Measurements from ENCODE around the gene SPACA5B.
A peak's percentile ranks its signal among the peaks of the same experiment; 100 is the strongest.
"Not testable (repeated sequence)": the region's sequence is repeated elsewhere in the genome, so short reads cannot be mapped to it uniquely, and the experiment has no call there.

Gene SPACA5B

GRCh38 chrX:48130326-48130725 lies at the start of gene SPACA5B:
Gene SPACA5B, plus strand, starts transcription at chrX:48130626. Its CDS starts 62 bp downstream, at chrX:48130688.
- DNase-seq (ENCODE audit: low spot score): not testable (repeated sequence)

- DNase-seq (ENCODE audit: low spot score): peak; percentile 43
Measured at GRCh38 chrX:48083212-48083611, 47.2 kb upstream of the SPACA5B start.

GRCh38 chrX:48083706-48084105 lies 46.7 kb upstream of the SPACA5B start:
- no peak for DNase-seq (ENCODE audit: low spot score)

GRCh38 chrX:48086082-48086481 lies 44.3 kb upstream of the SPACA5B start:
- no peak for DNase-seq (ENCODE audit: low spot score)

- DNase-seq (ENCODE audit: low spot score): no peak
Measured at GRCh38 chrX:48090123-48090522, 40.3 kb upstream of the SPACA5B start.

- not testable (repeated sequence) for DNase-seq (ENCODE audit: low spot score)
Measured at GRCh38 chrX:48092558-48092957, 37.9 kb upstream of the SPACA5B start.

- no peak for DNase-seq (ENCODE audit: low spot score)
Measured at GRCh38 chrX:48101443-48101842, 29.0 kb upstream of the SPACA5B start.

- no peak for DNase-seq (ENCODE audit: low spot score)
Measured at GRCh38 chrX:48102874-48103374, 27.5 kb upstream of the SPACA5B start.

- DNase-seq (ENCODE audit: low spot score): no peak
Measured at GRCh38 chrX:48107717-48108116, 22.7 kb upstream of the SPACA5B start.

- DNase-seq (ENCODE audit: low spot score): not testable (repeated sequence)
Measured at GRCh38 chrX:48125286-48125685, 5.1 kb upstream of the SPACA5B start.

GRCh38 chrX:48132308-48132844 lies 1.9 kb downstream of the SPACA5B start:
- not testable (repeated sequence) for DNase-seq (ENCODE audit: low spot score)

GRCh38 chrX:48139076-48139475 lies 8.7 kb downstream of the SPACA5B start:
- not testable (repeated sequence) for DNase-seq (ENCODE audit: low spot score)

- not testable (repeated sequence) for DNase-seq (ENCODE audit: low spot score)
Measured at GRCh38 chrX:48141810-48142508, 11.5 kb downstream of the SPACA5B start.

GRCh38 chrX:48142697-48143096 lies 12.3 kb downstream of the SPACA5B start:
- DNase-seq (ENCODE audit: low spot score): not testable (repeated sequence)

- no peak for DNase-seq (ENCODE audit: low spot score)
Measured at GRCh38 chrX:48153769-48154168, 23.3 kb downstream of the SPACA5B start.

GRCh38 chrX:48154796-48155195 lies 24.4 kb downstream of the SPACA5B start:
- no peak for DNase-seq (ENCODE audit: low spot score)

- no peak for DNase-seq (ENCODE audit: low spot score)
Measured at GRCh38 chrX:48156014-48156413, 25.6 kb downstream of the SPACA5B start.

GRCh38 chrX:48165241-48165640 lies 34.8 kb downstream of the SPACA5B start:
- DNase-seq (ENCODE audit: low spot score): no peak

GRCh38 chrX:48166322-48166721 lies 35.9 kb downstream of the SPACA5B start:
- DNase-seq (ENCODE audit: low spot score): not testable (repeated sequence)

GRCh38 chrX:48179691-48180090 lies 49.3 kb downstream of the SPACA5B start:
- no peak for DNase-seq (ENCODE audit: low spot score)

GRCh38 chrX:48180811-48181210 lies 50.4 kb downstream of the SPACA5B start:
- no peak for DNase-seq (ENCODE audit: low spot score)

GRCh38 chrX:48181882-48182281 lies 51.5 kb downstream of the SPACA5B start:
- DNase-seq (ENCODE audit: low spot score): not testable (repeated sequence)

All from globus pallidus (tissue), 1 donor.